OCI-LY3 (cell line): Measurements from ENCODE around the gene RNF4.

Source experiments
- H2AFZ ChIP-seq: fragments of 200-600, 300-600 bp; shearing (Covaris generic); 2 replicates; pipeline ENCODE4 v1.6.0; 2014; ENCODE audit warnings: antibody characterized with exemption, low read depth, low read length
- H3K27ac ChIP-seq: fragments of 200-600, 300-600 bp; sonication (generic); 2 replicates; pipeline ENCODE4 v1.5.1; 2014; ENCODE audit warnings: mild to moderate bottlenecking, low read length, moderate library complexity, mixed read lengths
- H3K27me3 ChIP-seq: fragments of 200-600, 300-600 bp; sonication (generic); 2 replicates; pipeline ENCODE4 v1.6.1; 2014; ENCODE audit warnings: low read depth, low read length, mixed read lengths
- H3K36me3 ChIP-seq: fragments of 200-600, 300-600 bp; sonication (generic); replicated peaks from 2 replicates; pipeline ENCODE3; 2014; ENCODE audit warnings: low read depth, low read length, mixed read lengths
- H3K4me1 ChIP-seq: fragments of 300-600, 200-600 bp; sonication (generic); 2 replicates; pipeline ENCODE4 v1.6.1; 2014; ENCODE audit warnings: low read length, mixed read lengths
- H3K4me2 ChIP-seq: fragments of 200-600, 300-600 bp; sonication (generic); 2 replicates; pipeline ENCODE4 v1.6.1; 2014; ENCODE audit warnings: low read length, mixed read lengths
- H3K4me3 ChIP-seq: fragments of 300-600, 200-600 bp; sonication (generic); 2 replicates; pipeline ENCODE4 v1.5.1; 2014; ENCODE audit warnings: antibody characterized with exemption, mild to moderate bottlenecking, low read length, moderate library complexity
- H3K79me2 ChIP-seq: fragments of 300-600, 200-600 bp; shearing (Covaris generic); 2 replicates; pipeline ENCODE4 v1.6.1; 2014; ENCODE audit warnings: mild to moderate bottlenecking, low read length, mixed read lengths
- H3K9ac ChIP-seq: fragments of 300-600, 200-600 bp; shearing (Covaris generic); 2 replicates; pipeline ENCODE4 v1.6.0; 2014; ENCODE audit warnings: mild to moderate bottlenecking, low read length, moderate library complexity
- H3K9me3 ChIP-seq: fragments of 200-600, 300-600 bp; shearing (Covaris generic); 2 replicates; pipeline ENCODE4 v1.6.1; 2014; ENCODE audit warnings: low read length, mixed read lengths; ENCODE audit not compliant: insufficient read depth
- H4K20me1 ChIP-seq: fragments of 200-600, 300-600 bp; sonication (generic); 2 replicates; pipeline ENCODE4 v1.6.1; 2016; ENCODE audit warnings: low read length, mixed read lengths; ENCODE audit not compliant: insufficient read depth
- EZH2phosphoT487 ChIP-seq: fragments of 200-600 bp; shearing (Covaris generic); IDR thresholded peaks from 2 replicates; pipeline ENCODE4 v1.6.1; 2018; ENCODE audit warnings: antibody characterized with exemption, mixed run types, low read depth
- TF ChIP-seq, protein P1 (sequence below): fragments of 200-600, 300-600 bp; sonication (generic); IDR thresholded peaks from 2 replicates; pipeline ENCODE4 v1.5.1; 2014; ENCODE audit warnings: antibody characterized with exemption, low read length, low read depth

RNF4 gene

DNA sequence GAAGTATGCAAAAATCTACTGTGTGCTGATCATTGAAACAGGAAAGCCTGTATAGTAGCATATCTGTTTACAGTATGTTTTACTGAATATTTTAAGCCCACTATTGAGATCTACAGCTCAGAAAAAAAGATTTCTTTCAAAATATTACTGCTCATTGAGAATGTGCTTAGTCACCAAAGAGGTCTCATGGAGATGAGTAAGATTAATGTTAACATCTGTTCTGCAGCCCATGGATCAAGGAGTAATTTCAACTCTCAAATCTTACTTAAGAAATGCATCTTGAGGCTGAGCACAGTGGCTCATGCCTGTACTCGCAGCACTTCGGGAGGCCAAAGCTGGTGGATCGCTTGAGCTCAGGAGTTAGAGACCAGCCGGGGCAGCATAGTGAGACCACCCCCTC is 3.3 kb downstream of the RNF4 start:
- no peak for TF ChIP-seq EZH2phosphoT487
- TF ChIP-seq, protein P1, sequence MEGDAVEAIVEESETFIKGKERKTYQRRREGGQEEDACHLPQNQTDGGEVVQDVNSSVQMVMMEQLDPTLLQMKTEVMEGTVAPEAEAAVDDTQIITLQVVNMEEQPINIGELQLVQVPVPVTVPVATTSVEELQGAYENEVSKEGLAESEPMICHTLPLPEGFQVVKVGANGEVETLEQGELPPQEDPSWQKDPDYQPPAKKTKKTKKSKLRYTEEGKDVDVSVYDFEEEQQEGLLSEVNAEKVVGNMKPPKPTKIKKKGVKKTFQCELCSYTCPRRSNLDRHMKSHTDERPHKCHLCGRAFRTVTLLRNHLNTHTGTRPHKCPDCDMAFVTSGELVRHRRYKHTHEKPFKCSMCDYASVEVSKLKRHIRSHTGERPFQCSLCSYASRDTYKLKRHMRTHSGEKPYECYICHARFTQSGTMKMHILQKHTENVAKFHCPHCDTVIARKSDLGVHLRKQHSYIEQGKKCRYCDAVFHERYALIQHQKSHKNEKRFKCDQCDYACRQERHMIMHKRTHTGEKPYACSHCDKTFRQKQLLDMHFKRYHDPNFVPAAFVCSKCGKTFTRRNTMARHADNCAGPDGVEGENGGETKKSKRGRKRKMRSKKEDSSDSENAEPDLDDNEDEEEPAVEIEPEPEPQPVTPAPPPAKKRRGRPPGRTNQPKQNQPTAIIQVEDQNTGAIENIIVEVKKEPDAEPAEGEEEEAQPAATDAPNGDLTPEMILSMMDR = no peak
- Histone ChIP-seq H3K9ac (no peak overlapping the region), H3K9me3 (no peaks in the 10 kb centered on the region), H4K20me1 (peaks cover 70% of the 10 kb centered on the region), H3K27ac (no peak overlapping the region), H2AFZ (no peak overlapping the region), H3K4me2 (no peak overlapping the region), H3K27me3 (no peaks in the 10 kb centered on the region), H3K36me3 (peaks cover 41% of the 10 kb centered on the region), H3K4me1 (peaks cover 11% of the 10 kb centered on the region), H3K4me3 (no peak overlapping the region), H3K79me2 (peaks cover 96% of the 10 kb centered on the region)

DNA sequence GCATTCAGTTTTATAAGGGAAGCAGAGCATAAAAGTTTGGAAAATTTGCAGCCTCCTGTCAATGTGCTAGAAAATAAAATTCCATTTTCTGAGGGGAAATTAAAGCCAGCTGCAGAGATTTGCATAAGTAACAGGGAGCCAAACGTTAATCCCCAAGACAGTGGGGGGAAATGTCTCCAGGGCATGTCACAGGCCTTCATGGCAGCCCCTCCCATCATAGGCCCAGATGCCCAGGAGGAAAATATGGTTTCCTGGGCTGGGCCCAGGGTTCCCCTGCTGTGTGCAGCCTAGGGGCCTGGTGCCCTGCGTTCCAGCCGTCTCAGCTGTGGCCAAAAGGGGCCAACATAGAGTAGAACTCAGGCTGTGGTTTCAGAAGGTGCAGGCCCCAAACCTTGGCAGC is 9.3 kb downstream of the RNF4 start:
- Histone ChIP-seq H3K36me3 (peaks cover 17% of the 10 kb centered on the region), H4K20me1 (peaks cover 95% of the 10 kb centered on the region)

GRCh38 chr4:2480649-2481048 is 11.7 kb downstream of the RNF4 start:
- peaks cover 95% of the 10 kb centered on the region for H4K20me1 ChIP-seq
- peaks cover 9% of the 10 kb centered on the region for H3K36me3 ChIP-seq
- H3K4me2 ChIP-seq = peak overlapping the region; percentile 79
- no peaks in the 10 kb centered on the region for H3K27me3 ChIP-seq
- TF ChIP-seq EZH2phosphoT487 = no peak
- TF ChIP-seq, protein P1 = no peak
- H3K79me2 ChIP-seq = peaks cover 100% of the 10 kb centered on the region
- H3K9ac ChIP-seq = no peak overlapping the region
- peaks cover 50% of the 10 kb centered on the region for H3K4me1 ChIP-seq
- peak overlapping the region; percentile 94; the same call in 1 of the 2 replicates for H3K27ac ChIP-seq
- no peak overlapping the region for H2AFZ ChIP-seq
- H3K9me3 ChIP-seq = no peaks in the 10 kb centered on the region
- H3K4me3 ChIP-seq = no peak overlapping the region

More for the DNA sequence above, 9.3 kb downstream of the RNF4 start:
- Histone ChIP-seq H3K9ac (no peak overlapping the region), H3K79me2 (peaks cover 100% of the 10 kb centered on the region), H2AFZ (no peak overlapping the region), H3K4me3 (no peak overlapping the region), H3K27me3 (no peaks in the 10 kb centered on the region), H3K9me3 (no peaks in the 10 kb centered on the region), H3K27ac (no peak overlapping the region), H3K4me2 (no peak overlapping the region), H3K4me1 (peaks cover 30% of the 10 kb centered on the region)
- TF ChIP-seq EZH2phosphoT487 = no peak
- TF ChIP-seq, protein P1 = no peak

DNA sequence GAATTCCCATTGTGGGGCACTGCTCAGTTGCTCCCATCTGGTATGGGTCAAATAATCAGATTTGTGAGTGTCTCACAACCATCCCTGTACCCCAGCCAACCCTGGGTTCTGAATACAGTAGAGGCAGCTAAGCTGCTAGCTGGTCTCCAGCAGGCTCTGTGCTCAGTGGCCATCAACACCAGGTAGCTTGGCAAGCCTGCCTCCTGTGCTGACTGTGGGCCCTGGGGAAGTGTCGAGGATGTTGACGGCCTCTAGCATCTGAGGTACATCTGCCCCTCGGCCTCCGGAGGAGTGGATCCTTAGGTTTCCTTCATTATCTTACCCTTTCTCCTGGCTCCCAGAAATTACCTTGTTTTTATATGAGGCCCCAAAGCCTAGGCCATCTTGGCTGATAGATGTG is 13.3 kb downstream of the RNF4 start:
- Histone ChIP-seq H3K9me3 (no peaks in the 10 kb centered on the region), H3K27ac (peak overlapping the region; percentile 94), H3K4me2 (peak overlapping the region; percentile 79), H3K4me3 (peak overlapping the region; percentile 67), H2AFZ (no peak overlapping the region), H3K9ac (peak overlapping the region; percentile 68), H3K79me2 (peaks cover 100% of the 10 kb centered on the region), H4K20me1 (peaks cover 95% of the 10 kb centered on the region), H3K4me1 (peaks cover 65% of the 10 kb centered on the region), H3K27me3 (no peaks in the 10 kb centered on the region), H3K36me3 (peaks cover 8% of the 10 kb centered on the region)
- TF ChIP-seq EZH2phosphoT487 = no peak
- TF ChIP-seq, protein P1 = no peak
